ENCODE results near the gene EXOC5. TPM values are rescaled to one million over a fixed set of nuclear protein-coding genes. Genes with fewer than 3 reads are reported as not detected.

EXOC5 gene
- polyA plus RNA-seq, 3 donors, result 65.3 to 74.9 (median 69.3) TPM

GRCh38 chr14:57171363-57171762 lies 97.3 kb downstream of the EXOC5 start:
- no peak for DNase-seq (ENCODE audit: low read depth in 3 of 3, low spot score in 2 of 3)

- DNase-seq (ENCODE audit: low read depth in 3 of 3, low spot score in 2 of 3), result no peak
These were observed 98.8 kb downstream of the EXOC5 start for GRCh38 chr14:57169901-57170300.

GRCh38 chr14:57168138-57168679 lies 100.5 kb downstream of the EXOC5 start:
- DNase-seq (ENCODE audit: low read depth in 3 of 3, low spot score in 2 of 3), result no peak

- DNase-seq (ENCODE audit: low read depth in 3 of 3, low spot score in 2 of 3), result no peak
These were observed 107.0 kb downstream of the EXOC5 start for GRCh38 chr14:57161583-57162234.

GRCh38 chr14:57160333-57160732 lies 108.4 kb downstream of the EXOC5 start:
- DNase-seq (ENCODE audit: low read depth in 3 of 3, low spot score in 2 of 3), result no peak

DNA sequence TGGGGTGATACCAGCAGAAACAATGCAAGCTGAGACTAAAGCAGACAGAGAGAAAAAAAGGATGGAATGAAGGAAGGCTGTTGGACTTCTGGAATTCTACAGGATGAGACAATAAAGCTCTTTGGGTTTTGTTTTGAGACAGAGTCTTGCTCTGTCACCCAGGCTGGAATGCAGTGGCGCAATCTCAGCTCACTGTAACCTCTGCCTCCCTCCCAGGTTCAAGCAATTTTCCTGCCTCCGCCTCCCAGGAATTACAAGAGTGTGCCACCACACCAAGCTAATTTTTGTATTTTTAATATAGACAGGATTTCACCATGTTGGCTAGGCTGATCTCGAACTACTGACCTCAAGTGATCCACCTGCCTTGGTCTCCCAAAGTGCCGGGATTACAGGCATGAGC lies 115.4 kb downstream of the EXOC5 start:
- DNase-seq (ENCODE audit: low read depth in 3 of 3, low spot score in 2 of 3), result no peak

Other genes with a start within 250 kb of the EXOC5 start
- gene AP5M1, start 66 bp upstream of the EXOC5 start, polyA plus RNA-seq (ENCODE audit: insufficient read length in 3 of 3), result 10 to 100 TPM; 56.5 to 61.9 (median 59.0) TPM
- gene NAA30, start 121.7 kb upstream of the EXOC5 start, polyA plus RNA-seq (ENCODE audit: insufficient read length in 3 of 3), result 10 to 100 TPM; 30.9 to 32.2 (median 31.5) TPM
- 100 to 1,000 TPM; 173 to 182 (median 175) TPM for gene CCDC198, start 225.0 kb upstream of the EXOC5 start, polyA plus RNA-seq (ENCODE audit: insufficient read length in 3 of 3)